NOMO-1 (cell line): Measurements from ENCODE around the gene ISCU.
A peak's percentile ranks its signal among the peaks of the same experiment; 100 is the strongest.
"Not testable (repeated sequence)": the region's sequence is repeated elsewhere in the genome, so short reads cannot be mapped to it uniquely, and the experiment has no call there.

Experiments
- DNase-seq, 2 experiments: peaks; one replicate each; lab custom pipeline; 2025; ENCODE audit not compliant: unreplicated experiment in 2 of 2; lab: John Stamatoyannopoulos, UW

The ISCU gene

DNA sequence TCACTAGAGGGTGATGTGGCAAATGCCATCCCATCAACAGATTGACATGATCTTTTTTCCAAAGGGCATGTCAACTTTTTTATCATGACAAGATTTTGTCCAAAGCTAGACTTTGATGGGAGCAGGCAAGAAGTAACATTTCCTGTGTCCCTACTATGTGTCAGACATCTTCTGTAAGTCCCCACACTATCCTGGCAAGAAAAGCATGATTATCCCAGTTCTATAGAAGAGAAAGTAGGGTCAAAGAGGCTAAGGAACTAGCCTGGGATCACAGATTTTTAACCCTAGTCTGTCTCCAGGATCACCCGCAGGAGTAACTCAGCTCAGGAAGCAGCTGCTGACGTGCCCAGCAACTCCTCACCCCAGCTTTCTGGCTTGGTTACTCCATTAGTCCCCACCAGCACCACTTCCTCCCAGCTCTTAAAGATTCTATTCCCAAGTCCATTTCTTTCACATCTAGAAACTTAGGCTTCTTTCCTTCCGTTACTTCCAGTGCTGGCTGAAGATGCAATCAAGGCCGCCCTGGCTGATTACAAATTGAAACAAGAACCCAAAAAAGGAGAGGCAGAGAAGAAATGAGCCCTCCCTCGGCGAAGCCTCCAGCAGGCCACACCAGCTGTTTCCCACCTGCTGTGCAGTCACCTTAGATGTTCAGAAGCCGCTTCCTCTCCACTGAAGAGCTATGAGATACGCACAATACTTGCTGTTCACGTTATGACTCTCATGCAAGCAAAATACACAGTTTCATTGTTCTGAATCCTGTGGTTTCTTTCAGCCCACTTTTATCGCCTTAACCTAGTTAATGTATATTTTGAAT, 6.2 kb downstream of the ISCU start:
- no peak for DNase-seq

DNA sequence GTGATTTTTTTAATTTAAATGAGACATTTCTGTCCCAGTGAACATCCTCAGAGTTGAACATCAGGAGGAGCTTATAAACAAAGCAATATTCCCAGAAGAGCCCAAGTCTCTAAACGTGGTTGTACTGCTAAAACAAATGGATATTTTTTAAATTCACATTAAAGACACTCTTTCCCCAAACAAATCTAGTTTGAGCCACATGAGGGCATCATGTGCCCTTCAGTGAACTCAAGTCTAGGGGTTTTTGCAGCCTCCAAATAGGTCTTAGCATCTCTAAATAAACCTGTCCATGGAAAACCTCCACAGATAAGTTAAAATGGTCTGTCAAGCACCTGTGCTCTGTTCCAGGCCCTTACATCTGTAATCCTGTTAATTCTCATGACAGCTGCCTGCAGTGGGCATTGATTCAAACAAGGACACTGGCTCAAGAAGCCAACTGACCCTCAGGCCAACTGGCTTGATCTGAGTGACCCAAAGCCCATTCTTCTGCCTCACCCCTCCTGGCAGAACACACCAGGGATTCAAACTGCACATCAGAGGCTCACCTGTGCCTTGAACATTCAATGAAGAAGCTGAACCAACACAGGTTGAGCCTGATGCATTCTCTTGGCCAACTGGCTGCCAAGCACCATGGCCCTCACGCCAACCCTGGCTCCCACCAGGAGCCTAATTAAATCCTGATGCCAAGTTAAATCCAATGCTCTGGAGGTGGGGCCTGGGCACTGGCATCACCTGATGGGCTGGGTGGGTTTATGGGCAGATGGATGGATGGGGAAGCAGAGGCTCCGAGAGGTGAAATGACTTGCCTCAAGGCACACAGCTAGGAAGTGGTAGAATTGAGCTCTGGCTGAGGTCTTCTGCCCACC, 8.6 kb downstream of the ISCU start:
- DNase-seq, result peak in 1 of 2 experiments; percentile 20

DNA sequence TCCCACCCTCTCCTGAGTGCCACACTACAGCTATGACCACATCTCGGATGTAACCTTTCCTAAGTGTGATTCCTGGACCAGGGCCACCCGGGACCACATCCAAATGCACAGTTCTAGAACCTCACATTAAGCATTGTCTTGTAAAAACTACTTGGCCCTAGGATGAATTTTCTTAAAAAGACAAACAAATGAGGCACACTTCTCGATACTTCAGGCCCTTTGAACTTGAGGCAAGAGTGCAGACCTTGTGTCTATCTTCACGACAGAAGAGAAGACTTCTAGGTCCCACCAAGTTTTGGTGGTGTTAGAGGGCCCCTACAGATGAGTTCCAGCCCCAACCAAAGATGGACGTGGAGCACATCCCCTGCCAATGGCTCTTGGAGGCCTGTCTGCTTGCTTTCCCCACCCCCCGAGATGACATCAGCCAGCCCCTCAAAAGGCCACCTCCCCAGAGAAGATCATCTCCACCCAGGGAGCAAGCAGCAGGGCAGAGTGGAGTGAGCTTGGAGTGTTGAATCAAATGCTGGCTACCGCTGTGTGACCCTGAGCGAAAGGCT, 9.3 kb downstream of the ISCU start:
- DNase-seq, result no peak

DNA sequence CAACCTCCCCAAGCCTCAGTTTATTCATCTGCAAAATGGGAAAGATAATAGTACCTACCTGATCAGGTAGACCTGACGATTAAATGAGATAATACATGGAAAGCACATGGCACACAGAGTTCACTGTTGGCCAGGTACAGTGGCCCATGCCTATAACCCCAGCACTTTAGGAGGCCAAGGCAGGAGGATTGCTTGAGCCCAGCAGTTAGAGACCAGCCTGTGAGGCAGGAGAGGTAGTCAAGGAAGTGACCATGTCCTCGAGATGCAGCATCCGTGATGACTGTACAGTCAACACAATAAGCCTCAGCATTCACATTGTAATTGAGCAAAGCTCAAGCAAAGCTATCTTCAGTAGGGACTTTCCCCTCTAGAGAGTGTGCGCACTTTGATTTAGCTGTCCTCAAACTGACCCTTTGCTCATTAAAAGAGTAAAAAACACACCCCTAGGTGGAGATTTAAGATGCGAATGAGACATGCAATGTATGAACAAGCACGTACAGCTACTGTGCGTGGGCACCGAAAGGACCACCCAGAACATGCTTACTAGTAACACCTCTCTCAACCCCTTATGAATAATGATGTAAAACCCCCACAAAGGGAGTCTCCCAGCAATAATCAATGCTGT, 9.9 kb downstream of the ISCU start:
- no peak for DNase-seq

DNA sequence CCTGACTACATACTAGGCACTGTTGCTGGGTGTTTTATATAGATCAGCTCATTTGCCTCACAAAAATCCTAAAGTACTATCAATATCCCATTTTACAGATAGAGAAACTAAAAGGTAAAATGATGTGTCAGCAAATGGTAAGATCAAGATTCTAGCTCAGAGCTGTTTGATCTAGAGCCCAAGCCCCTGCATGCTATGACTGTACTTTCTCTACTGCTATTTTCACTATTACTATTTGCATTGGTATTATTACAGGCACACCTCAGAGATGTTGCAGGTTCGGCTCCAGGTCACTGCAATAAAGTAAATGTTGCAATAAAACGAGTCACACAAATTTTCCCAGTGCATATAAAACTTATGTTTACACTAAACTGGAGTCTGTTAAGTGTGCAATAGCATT, 10.9 kb downstream of the ISCU start:
- DNase-seq, result no peak

DNA sequence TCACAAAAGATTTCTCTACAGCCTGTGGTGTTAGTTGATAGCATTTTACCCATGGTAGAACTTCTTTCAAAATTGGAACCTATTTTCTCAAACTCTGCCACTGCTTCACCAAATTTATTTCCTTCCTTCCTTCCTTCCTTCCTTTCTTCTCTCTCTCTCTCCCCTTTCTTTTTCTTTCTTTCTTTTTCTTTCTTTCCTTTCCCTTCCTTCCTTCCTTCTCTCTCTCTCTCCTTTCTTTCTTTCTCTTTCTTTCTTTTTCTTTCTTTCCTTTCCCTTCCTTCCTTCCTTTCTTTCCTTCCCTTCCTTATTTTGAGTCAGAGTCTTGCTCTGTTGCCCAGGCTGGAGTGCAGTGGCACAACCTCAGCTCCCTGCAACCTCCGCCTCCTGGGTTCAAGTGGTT, 11.9 kb downstream of the ISCU start:
- DNase-seq, result not testable (repeated sequence)

DNA sequence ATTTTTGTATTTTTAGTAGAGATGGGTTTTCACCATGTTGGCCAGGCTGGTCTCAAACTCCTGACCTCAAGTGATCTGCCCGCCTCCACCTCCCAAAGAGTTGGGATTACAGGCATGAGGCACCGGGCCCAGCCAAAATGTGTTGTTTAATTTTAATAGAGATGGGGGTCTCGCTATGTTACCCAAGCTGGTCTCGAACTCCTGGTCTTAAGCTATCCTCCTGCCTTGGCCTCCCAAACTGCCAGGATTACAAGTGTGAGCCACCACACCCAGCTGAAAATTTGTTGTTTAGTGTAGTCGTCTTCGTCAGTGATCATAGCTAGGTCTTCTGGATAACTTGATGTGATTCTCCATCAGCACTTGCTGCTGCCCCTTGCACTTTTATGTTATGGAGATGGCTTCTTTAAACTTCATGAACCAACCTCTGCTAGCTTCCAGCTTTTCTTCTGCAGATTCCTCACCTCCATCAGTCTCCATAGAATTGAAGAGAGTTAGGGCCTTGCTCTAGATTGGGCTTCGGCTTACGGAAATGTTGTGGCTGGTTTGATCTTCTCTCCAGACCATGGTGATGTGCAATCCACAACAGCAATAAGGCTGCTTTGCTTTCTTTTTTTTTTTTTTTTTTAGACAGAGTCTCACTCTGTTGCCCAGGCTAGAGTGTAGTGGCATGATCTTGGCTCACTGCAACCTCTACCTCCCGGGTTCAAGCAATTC, 13.0 kb downstream of the ISCU start:
- DNase-seq, result no peak

DNA sequence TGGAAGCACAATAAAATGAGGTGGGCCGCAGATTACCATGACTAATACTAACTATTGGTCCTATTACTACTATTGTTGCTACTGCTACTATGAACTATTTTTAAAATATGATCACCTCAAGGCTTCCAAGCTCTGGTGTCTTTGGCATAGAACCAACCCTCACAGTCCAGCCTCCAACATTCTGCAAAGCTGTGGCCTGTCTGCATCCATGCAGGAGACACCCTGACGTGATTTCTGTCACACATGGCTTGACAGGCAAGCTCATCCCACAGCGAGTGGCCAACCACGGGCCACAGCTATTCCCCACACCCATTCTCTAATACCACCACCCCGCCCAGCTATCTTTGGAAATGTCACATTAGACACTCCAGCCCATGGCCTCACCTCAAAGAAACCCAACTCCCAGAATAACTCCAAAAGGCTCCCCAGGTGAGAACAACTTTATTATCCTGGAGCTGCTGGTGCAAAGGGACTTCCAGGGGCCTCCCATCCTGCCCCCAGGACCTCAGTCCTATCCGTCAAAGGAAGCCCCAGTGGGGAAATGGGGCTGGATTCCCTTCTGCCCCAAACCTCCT, 14.4 kb downstream of the ISCU start:
- DNase-seq, result no peak

DNA sequence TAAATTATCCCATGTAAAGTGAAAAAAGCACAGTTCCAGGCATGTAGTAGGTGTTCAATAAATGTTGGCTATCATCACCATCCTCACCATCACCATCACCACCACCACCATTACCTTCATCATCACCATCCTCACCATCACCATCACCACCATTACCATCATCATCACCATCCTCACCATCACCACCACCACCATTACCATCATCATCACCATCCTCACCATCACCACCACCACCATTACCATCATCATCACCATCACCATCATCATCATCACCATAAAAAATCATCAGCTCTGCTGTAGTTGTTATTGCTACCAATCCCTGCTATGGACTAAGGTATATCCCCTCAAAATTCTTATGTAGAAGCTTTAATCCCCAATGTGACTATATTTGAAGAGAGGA, 15.1 kb downstream of the ISCU start:
- DNase-seq, result no peak

DNA sequence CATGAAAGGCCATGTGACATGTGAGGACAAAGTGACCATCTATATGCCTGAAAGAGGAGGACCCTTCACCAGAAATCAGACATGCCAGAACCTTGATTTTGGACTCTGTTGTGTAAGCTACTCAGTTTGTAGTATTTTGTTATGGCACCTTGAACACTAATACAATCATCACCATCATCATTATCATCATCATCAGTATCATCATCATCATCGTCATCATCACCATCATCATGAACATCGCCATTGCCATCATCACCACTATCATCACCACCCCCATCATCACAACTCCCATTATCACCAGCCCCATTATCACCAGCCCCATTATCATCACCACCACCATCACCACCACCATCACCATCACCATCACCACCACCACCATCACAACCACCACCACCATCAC, 15.9 kb downstream of the ISCU start:
- no peak for DNase-seq

DNA sequence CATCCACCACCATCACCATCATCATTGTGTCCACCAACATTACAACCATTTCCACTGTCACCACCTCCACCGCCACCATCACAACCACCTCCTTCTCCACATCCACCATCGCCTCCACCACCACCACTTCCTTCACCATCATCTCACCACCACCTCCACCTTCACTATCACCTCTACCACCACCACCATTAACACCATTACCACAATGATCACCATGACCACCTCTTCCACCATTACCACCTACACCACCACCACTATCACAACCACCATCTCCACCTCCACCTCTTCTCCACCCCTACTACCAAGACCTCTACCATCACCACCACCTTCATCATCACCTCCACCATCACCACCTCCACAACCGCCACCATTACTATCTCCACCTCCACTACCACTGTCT, 16.4 kb downstream of the ISCU start:
- DNase-seq, result no peak

DNA sequence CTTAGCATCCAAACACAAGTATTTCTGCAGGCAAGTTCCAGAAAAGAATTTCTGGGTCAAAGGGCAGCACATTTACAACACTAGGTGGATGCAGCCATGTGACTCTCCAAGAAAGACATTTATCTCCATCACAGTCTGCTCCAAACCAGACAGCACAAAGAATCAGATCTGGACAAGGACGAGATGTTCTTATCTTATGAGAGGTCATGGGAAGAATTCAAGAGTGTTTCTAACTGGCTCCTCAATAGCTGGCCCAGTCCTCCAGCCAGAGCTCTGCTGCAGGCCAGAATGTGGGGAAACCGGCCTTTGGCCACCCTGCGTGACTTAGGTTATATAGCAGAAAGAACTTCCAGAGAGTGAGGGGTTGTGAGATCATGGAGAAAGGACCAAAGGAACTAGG, 18.1 kb downstream of the ISCU start:
- no peak for DNase-seq

DNA sequence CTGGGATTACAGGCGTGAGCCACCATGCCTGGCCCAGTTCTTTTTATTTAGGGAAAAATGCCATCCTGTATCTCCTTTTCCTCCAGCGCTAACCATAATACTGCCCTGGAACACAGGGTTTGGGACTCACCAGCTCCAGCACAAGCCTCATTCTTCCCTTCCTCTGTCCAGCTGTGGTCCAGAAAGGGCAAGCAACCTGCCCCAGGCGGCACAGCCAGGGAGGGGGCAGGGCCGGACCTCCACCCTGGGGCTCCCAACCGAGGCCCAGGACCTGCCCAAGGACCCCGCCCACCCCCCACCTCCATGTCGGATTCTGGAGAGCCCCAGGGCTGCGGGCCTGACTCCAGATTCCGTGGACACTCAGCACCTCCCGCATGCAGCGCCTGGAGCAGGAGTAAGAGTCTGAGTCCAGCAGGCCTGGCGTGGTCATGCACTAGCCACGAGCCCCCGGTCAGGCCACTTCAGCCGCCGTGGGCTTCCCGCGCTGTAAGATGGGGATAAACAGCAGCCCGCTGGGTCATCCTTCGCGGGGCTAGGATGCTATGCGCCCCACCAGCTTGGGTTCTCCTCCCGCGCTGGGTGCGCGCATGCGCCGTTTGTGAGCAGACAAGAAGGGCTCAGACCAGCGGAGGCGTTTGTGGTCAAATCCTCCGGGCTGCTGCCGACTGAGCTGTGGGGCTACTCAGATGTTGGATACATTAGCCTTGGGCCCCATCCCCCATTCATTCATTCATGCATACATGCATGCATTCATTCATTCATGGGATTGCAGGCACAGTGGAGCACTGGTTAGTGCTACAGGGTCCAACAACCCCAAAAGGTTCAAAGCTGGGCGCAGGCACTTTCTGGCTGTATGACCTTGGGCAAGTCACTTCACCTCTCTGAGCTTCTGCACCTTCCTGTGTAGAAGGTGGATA, 19.2 kb downstream of the ISCU start:
- no peak for DNase-seq

DNA sequence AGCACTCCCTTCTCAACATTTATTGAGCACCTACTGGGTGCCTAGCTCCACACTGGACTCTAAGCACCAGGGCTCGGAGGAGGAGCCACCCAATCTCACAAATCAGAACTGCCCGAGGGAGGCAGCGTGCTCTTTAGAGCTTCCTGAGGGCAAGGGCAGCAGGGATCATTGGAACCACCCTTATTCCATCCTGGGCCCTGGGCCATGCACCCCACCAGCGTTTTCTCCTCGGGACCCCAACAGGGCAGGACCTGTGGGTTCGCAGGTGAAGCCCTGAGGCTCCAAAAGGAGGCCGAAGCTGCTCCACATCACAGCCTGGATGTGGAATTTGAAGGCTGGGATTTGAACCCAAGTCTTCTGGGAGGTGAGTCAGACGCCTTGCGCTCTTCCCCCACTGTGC, 20.1 kb downstream of the ISCU start:
- DNase-seq, result no peak

DNA sequence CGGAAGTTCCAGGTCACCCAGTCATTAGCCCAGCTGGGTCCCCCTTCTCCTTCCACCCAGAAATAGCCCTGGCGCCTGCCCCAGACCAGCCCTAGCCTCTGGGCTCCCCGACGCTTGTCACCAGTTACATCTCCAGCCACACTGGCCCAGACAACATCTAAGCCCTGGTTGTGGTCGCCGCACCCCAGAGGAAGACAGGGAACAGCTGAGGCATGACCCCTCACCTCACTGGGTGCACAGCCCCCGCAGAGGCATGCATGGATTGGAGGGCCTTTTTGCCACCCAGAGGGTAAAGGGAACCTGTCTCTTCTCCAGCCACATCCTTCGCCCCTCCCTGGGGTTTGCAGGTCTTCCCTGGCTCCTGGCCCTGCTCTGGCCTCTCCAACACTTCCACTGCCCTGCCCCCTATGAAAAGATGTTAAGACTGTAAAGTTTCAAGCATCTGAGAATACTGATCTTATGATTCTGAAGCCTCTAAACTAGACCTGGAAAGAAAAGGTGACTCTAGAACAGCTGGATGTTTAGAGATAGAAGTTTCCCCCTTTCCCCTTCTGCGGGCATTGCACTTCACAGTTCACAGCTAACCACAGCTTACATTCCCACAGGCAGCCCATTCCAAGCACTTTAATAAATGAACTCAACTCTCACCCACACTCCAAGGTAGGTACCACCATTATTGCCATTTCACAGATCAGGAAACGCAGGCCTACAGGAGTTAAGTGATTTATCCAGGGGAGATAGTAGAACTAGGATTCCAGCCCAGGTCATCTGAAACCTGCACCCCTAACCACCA, 20.8 kb downstream of the ISCU start:
- no peak for DNase-seq

DNA sequence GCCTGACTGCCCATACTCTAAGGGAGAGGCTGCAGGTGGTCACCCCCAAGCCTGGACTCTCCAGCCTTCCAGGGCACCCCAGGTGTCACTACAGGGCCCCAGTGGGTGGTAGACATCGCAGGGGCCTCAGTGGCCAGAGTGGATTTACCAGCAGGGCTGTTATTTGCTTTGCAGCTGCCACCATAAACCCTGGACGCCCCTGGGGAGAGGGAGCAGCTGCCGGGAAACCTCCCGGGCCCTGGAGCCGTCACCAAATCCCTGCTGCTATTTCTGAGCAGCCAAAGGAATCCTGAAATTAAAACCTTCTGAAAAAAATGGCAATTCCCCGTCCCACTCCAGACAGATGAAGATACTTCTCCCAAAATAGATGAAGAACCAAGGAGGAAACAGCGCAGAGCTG, 21.6 kb downstream of the ISCU start:
- DNase-seq, result no peak

DNA sequence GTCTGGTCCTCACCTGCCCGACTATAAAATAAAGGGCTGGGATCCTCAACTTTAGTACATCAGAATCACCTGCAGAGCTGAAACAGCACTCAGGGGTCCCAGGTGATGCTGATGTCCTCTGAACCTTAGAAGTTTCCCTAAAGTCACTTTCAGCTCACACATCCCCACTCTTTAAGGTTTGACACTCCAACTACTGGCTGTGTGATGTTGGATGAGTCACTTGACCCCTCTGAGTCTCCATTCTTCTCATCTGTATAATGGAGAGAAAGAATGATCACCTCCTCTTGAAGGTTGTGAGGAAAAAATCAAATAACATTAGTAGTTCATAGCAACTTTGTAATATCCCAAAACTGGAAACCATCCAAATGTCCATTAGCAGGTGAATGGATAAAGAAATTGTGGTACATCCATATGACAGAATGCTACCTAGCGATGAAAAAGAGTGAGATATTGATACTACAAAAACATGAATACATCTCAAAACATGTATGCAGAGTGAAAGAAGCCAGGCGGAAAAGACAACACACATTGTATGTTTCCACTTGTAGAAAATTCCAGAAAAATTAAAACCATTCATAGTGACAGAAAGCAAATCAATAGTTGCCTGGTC, 22.2 kb downstream of the ISCU start:
- no peak for DNase-seq

DNA sequence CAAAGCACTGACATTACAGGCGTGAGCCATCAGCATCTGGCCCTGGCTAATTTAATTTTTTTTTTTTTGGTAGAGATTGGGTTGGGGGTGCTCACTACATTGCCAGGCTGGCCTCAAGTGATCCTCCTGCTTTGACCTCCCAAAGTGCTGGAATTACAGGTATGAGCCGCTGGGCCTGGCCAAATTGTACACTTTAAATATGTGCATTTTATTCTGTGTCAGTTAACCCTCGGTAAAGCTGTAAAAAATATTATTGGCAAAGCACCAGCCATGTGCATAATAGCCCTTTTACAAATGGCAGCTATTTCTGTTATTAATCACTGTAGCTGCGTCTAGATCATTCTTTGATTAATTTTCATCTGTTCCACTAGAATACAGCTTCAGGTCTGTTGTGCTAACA, 23.5 kb downstream of the ISCU start:
- DNase-seq, result no peak
